ENCODE results near the gene SMYD5.
"Not testable (repeated sequence)": the region's sequence is repeated elsewhere in the genome, so short reads cannot be mapped to it uniquely, and the experiment has no call there.

The SMYD5 gene

GRCh38 chr2:73214120-73215035, at the start of gene SMYD5:
Gene SMYD5, plus strand, starts transcription at chr2:73214245. Its CDS starts 22 bp downstream, at chr2:73214267.
- DNase-seq: peak; percentile 92

GRCh38 chr2:73165978-73166377, 48.1 kb upstream of the SMYD5 start:
- not testable (repeated sequence) for DNase-seq

GRCh38 chr2:73166813-73167212, 47.2 kb upstream of the SMYD5 start:
- DNase-seq: not testable (repeated sequence)

GRCh38 chr2:73168348-73168747, 45.7 kb upstream of the SMYD5 start:
- DNase-seq: not testable (repeated sequence)

GRCh38 chr2:73170341-73170740, 43.7 kb upstream of the SMYD5 start:
- DNase-seq: not testable (repeated sequence)

GRCh38 chr2:73172963-73173362, 41.1 kb upstream of the SMYD5 start:
- DNase-seq: peak; percentile 42

DNA sequence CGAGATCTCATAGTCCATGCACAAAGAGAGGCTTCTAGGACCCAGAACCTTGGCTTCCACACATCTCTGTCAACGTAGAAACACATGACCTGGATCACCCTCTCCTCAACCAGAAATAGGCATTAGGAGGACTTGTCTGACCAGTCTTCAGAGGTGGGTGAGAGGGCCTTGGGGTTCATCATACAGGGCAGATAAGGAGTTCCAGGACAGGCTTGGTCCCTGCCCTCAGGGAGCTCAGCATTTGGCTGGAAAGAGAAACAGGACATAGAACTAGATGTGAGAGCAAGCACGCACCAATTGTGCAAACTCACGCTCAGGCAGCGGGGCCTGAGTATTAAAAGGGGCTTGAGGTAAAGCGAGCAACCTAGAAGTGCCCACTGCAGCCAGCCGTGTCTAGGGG, 40.3 kb upstream of the SMYD5 start:
- DNase-seq: no peak

DNA sequence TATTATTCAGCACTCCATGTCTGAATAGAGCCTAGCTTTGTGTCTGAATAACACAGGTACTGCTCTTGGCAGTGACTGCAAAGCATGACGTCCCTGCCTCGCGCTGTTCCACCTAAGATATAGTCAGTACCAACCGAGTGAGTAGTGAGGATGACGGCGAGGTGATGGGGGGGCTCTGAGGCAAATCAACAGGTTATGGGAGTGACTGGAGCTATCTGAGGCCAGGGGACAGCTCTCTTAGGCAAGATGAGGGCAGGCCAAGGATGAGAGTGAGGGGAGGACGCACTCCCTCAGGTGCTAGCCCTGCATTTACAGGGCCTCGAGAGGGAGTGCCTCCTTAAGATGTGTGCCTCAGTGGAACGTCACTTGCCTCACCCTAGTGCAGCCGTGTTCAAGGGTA, 39.8 kb upstream of the SMYD5 start:
- no peak for DNase-seq

DNA sequence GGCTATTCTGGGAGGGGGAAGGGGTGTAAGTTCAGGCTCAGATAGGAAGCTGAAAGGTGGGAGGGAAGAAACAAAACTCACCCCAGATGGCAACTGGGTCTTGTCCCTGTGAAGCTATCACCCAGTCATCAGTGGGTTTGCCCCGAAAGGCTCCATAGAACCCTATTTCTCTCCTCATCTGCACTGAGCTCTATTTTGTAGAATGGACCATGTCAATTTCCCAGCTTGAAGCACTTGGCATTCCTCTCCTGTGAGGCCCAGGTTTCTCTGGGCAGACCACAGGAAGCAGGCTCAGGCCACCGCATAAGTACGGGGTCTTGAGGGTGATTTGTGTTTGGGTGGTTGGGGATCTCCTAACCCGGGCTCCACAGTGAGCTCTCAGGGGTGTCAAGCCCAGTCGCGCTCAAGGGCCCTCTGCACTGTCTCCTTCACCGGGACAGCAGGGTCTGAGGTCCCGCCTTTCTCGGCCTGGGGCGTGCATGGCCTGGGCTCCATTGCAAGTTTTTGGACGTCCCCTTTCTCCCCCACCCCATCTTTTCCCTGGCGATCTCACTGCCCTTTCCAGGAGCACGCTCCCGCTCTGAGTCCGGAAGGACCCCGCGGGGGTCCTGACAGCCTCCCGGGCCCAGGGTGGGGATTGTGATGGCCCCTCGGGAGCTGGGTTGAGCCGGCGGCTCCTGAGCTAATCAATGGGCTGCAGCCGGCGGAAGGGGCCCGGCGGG, 38.9 kb upstream of the SMYD5 start:
- DNase-seq: no peak

- peak; percentile 66 for DNase-seq
Measured at GRCh38 chr2:73175663-73176204, 38.3 kb upstream of the SMYD5 start.

DNA sequence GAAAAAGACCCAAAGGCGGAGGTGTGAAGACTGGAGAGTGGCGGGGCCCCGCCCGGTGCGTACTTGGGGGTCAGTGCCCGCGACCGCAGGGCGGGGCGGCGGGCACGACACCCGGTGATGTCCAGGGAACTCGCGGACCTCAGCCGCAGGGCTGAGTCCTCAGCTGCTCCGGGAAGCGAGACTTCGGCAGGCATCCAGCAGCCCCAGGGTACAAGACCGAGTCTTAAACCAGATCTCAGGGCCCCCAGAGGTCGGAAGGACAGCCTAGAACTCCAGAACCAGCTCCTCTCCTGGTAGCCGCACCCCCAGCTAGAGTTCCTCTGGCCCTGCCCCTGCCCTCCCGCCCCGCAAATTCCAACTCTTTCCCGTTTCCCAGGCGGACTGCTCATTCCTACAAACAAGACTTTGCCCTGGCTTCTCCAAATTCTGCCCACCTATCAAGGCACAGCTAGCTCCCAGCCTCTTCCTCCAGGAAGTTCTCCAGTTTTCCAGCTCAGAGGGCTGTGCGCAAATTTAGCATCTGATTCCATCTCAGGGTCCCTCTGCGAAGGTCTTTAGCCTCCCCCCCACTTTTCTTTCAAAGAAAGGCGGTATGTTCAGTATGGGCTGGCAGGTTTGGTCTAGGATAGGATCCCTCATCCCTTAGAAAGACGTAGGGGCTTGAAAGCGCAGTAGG, 37.7 kb upstream of the SMYD5 start:
- DNase-seq: no peak

GRCh38 chr2:73176881-73177644, 37.0 kb upstream of the SMYD5 start:
- peak; percentile 93 for DNase-seq

DNA sequence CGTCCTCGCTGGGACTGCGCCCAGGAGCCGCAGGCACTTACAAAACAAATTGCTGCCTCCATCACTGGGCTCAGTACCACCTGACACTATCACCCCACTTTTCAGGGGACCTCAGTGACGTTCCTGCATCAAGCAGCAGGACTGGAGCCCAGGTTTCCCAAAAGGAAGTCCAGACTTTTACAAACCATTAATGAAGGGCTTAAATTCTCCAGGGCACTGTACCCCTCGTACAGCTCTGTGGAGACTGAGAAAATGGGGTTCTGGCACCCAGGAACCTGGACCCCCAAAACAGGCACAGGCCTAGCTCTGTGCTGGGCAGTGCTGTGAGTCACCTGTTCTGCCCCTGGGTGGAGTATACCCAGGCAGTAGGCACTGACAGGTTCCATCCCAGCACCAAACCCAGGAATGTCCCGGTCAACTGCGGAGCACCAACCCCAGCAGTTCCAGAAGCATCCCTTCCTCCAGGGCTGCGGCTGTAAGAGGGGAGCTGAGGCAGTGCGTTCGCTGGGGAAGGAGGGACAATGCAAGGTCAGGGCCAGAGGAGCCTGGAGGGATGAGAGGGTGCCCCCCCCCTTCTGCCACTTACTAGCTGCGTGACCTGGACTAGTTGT, 36.3 kb upstream of the SMYD5 start:
- no peak for DNase-seq

- DNase-seq: no peak
Measured at GRCh38 chr2:73185965-73186364, 28.1 kb upstream of the SMYD5 start.

GRCh38 chr2:73187549-73187948, 26.5 kb upstream of the SMYD5 start:
- no peak for DNase-seq

- DNase-seq: no peak
Measured at GRCh38 chr2:73197579-73197978, 16.5 kb upstream of the SMYD5 start.

DNA sequence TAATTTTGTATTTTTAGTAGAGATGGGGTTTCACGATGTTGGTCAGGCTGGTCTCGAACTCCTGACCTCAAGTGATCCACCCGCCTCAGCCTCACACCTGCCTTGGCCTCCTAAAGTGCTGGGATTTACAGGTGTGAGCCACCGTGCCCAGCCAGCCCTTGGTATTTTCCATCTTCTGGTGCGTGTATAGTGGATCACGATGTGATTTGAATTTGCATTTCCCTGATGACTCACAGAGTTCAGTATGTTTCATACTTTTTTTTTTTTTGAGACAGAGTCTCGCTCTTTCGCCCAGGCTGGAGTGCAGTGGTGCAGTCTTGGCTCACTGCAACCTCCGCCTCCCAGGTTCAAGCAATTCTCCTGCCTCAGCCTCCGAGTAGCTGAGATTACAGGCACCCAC, 13.8 kb upstream of the SMYD5 start:
- DNase-seq: not testable (repeated sequence)

- DNase-seq: peak; percentile 4
Measured at GRCh38 chr2:73202156-73203054, 11.6 kb upstream of the SMYD5 start, which contains the start of gene NOTO. Gene NOTO, plus strand, starts transcription at chr2:73202574. Its CDS starts 93 bp downstream, at chr2:73202667.

GRCh38 chr2:73203055-73203681, 10.9 kb upstream of the SMYD5 start:
- no peak for DNase-seq

GRCh38 chr2:73205611-73206010, 8.4 kb upstream of the SMYD5 start:
- no peak for DNase-seq
